ENCODE data around the gene COPRS. TPM values are rescaled to one million over a fixed set of nuclear protein-coding genes. Genes with fewer than 3 reads are reported as not detected.
A peak's percentile ranks its signal among the peaks of the same experiment; 100 is the strongest.
"Not testable (repeated sequence)": the region's sequence is repeated elsewhere in the genome, so short reads cannot be mapped to it uniquely, and the experiment has no call there.

Gene COPRS
- total and polyA plus RNA-seq, 2 of the 4 experiments (the other 2 are of a cell fraction), result 95.3 to 123 TPM

- intact Hi-C loops (cut with micrococcal nuclease) (loop anchor here (10.0 kb wide), 1 partner anchor 116 kb away; no protein-coding TSS in a partner anchor), in situ Hi-C loops (cut with MboI; ENCODE audit: low sequenced_read_pairs) (no loop called here)
These were observed 47.9 kb downstream of the COPRS start for GRCh38 chr17:31811101-31811500.

GRCh38 chr17:31809876-31810275 lies 49.2 kb downstream of the COPRS start:
- H3K56ac ChIP-seq (ENCODE audit: extremely low read depth, insufficient read depth, low read length); H2BK15ac ChIP-seq (ENCODE audit: low read depth, low read length); H3K4me3 ChIP-seq (ENCODE audit: insufficient read depth, low read depth, low read length); H3K18ac ChIP-seq (ENCODE audit: low read depth, low read length); H3K36me3 ChIP-seq (ENCODE audit: control insufficient read depth, insufficient read depth, low read length); H3K9ac ChIP-seq (ENCODE audit: low read depth, low read length); H3K79me1 ChIP-seq (ENCODE audit: low read depth in 1 of 2, low read length in 2 of 2); H3K23ac ChIP-seq (ENCODE audit: low read depth, low read length); H3K9me1 ChIP-seq (ENCODE audit: insufficient read depth, low read length); H4K91ac ChIP-seq (ENCODE audit: insufficient read depth, low read depth, low read length); H4K5ac ChIP-seq (ENCODE audit: low read depth, low read length); H2BK5ac ChIP-seq (ENCODE audit: low read depth, low read length, poor library complexity, severe bottlenecking); H2AFZ ChIP-seq (replicated peaks; ENCODE audit: low read length, poor library complexity); BruUV-seq (replicated peaks); H3K27me3 ChIP-seq (ENCODE audit: control insufficient read depth, insufficient read depth, low read length); H2AK5ac ChIP-seq (ENCODE audit: low read depth, low read length); H2AK9ac ChIP-seq (replicated peaks; ENCODE audit: low read depth, low read length, poor library complexity); H4K8ac ChIP-seq (ENCODE audit: low read depth in 2 of 2, low read length in 2 of 2); CTCF ChIA-PET; H3K27ac ChIP-seq (ENCODE audit: insufficient read depth, low read length); H3K4me1 ChIP-seq (ENCODE audit: control insufficient read depth, insufficient read depth, low read length); H3K9me3 ChIP-seq (ENCODE audit: control insufficient read depth, insufficient read depth, low read length); dilution Hi-C loops (cut with HindIII; ENCODE audit: low sequenced_read_pairs, unreplicated experiment); H3K4me2 ChIP-seq (ENCODE audit: low read depth, low read length); ATAC-seq (ENCODE audit: low read depth); H4K20me1 ChIP-seq (ENCODE audit: insufficient read depth, low read length); H2BK20ac ChIP-seq (ENCODE audit: low read depth, low read length); DNase-seq; H3K4ac ChIP-seq (ENCODE audit: low read depth, low read length); H3K14ac ChIP-seq (replicated peaks; ENCODE audit: low read depth, low read length); H2BK120ac ChIP-seq (ENCODE audit: low read depth, low read length); in situ Hi-C loops (cut with MboI; ENCODE audit: low sequenced_read_pairs): not testable (repeated sequence)
- WGBS, 2 experiments (ENCODE audit: extremely low coverage in 2 of 2, insufficient read length in 1 of 2), result 61% methylated on average over 2 of the region's 7 CpGs; no CpG with 5 or more reads in 1 of the 2 experiments
- POLR2A ChIA-PET (ENCODE audit: unreplicated experiment), result interaction anchor here (0.6 kb wide), 1 partner anchor 15 kb away, joined by 5 read pairs; no protein-coding TSS in a partner anchor
- intact Hi-C loops (cut with micrococcal nuclease), result loop anchor here (10.0 kb wide), 1 partner anchor 115 kb away; no protein-coding TSS in a partner anchor

More at GRCh38 chr17:31811101-31811500, 47.9 kb downstream of the COPRS start:
- DNase-seq (peak; percentile 41), ATAC-seq (ENCODE audit: low read depth) (no peak)
- no peaks in the 10 kb centered on the region for H3K9me1 ChIP-seq (ENCODE audit: insufficient read depth, low read length)
- BruUV-seq (replicated peaks), result no TSS peak
- no peak overlapping the region for H3K56ac ChIP-seq (ENCODE audit: extremely low read depth, insufficient read depth, low read length)
- no peak overlapping the region for H3K23ac ChIP-seq (ENCODE audit: low read depth, low read length)
- TF ChIP-seq FOS (IDR thresholded peaks at IDR 0.05; ENCODE audit: low read depth, low read length), result no peak
- TF ChIP-seq RAD21 (IDR thresholded peaks at IDR 0.05; ENCODE audit: low read length), result no peak
- no peak for TF ChIP-seq ELK1 (IDR thresholded peaks at IDR 0.05; ENCODE audit: borderline replicate concordance, low read depth, low read length)
- no peak for TF ChIP-seq CHD1 (IDR thresholded peaks at IDR 0.05; ENCODE audit: low read depth, low read length)
- no peak for TF ChIP-seq MXI1 (IDR thresholded peaks at IDR 0.05; ENCODE audit: borderline replicate concordance, low read depth, low read length)
- no peak for TF ChIP-seq POLR2A (IDR thresholded peaks at IDR 0.05; ENCODE audit: low read depth, low read length)
- peaks cover 4% of the 10 kb centered on the region; the same call in 1 of the 2 replicates for H3K9me3 ChIP-seq (ENCODE audit: control insufficient read depth, insufficient read depth, low read length)
- H2BK5ac ChIP-seq (ENCODE audit: low read depth, low read length, poor library complexity, severe bottlenecking), result no peak overlapping the region
- no peaks in the 10 kb centered on the region for H3K27me3 ChIP-seq (ENCODE audit: control insufficient read depth, insufficient read depth, low read length)
- dilution Hi-C loops (cut with HindIII; ENCODE audit: low sequenced_read_pairs, unreplicated experiment), result no loop called here
- no peak overlapping the region for H3K4ac ChIP-seq (ENCODE audit: low read depth, low read length)
- H2BK15ac ChIP-seq (ENCODE audit: low read depth, low read length), result no peak overlapping the region
- H3K4me1 ChIP-seq (ENCODE audit: control insufficient read depth, insufficient read depth, low read length), result no peaks in the 10 kb centered on the region; the same call in 1 of the 2 replicates
- no peak overlapping the region for H3K4me3 ChIP-seq (ENCODE audit: insufficient read depth, low read depth, low read length)
- no peak overlapping the region for H2AK9ac ChIP-seq (replicated peaks; ENCODE audit: low read depth, low read length, poor library complexity)
- no peaks in the 10 kb centered on the region for H3K79me1 ChIP-seq (ENCODE audit: low read depth in 1 of 2, low read length in 2 of 2)
- H4K5ac ChIP-seq (ENCODE audit: low read depth, low read length), result no peak overlapping the region
- H3K27ac ChIP-seq (ENCODE audit: insufficient read depth, low read length), result no peak overlapping the region
- 100% methylated on average over 1 of the region's 4 CpGs; no CpG with 5 or more reads in 1 of the 2 experiments for WGBS, 2 experiments (ENCODE audit: extremely low coverage in 2 of 2, insufficient read length in 1 of 2)
- no peak overlapping the region for H3K14ac ChIP-seq (replicated peaks; ENCODE audit: low read depth, low read length)
- ChIA-PET POLR2A (ENCODE audit: unreplicated experiment) (no interaction called here), CTCF (no interaction called here)
- H3K4me2 ChIP-seq (ENCODE audit: low read depth, low read length), result no peak overlapping the region
- no peaks in the 10 kb centered on the region for H3K36me3 ChIP-seq (ENCODE audit: control insufficient read depth, insufficient read depth, low read length)
- no peak overlapping the region for H2BK120ac ChIP-seq (ENCODE audit: low read depth, low read length)
- H4K91ac ChIP-seq (ENCODE audit: insufficient read depth, low read depth, low read length), result no peak overlapping the region
- no peak overlapping the region for H2BK20ac ChIP-seq (ENCODE audit: low read depth, low read length)
- H2AFZ ChIP-seq (replicated peaks; ENCODE audit: low read length, poor library complexity), result no peak overlapping the region
- H3K9ac ChIP-seq (ENCODE audit: low read depth, low read length), result no peak overlapping the region
- H4K8ac ChIP-seq (ENCODE audit: low read depth in 2 of 2, low read length in 2 of 2), result no peak overlapping the region
- no peak overlapping the region for H2AK5ac ChIP-seq (ENCODE audit: low read depth, low read length)
- H3K18ac ChIP-seq (ENCODE audit: low read depth, low read length), result no peak overlapping the region; the same call in 1 of the 2 replicates
- H4K20me1 ChIP-seq (ENCODE audit: insufficient read depth, low read length), result no peaks in the 10 kb centered on the region
